ENCODE measurements around the gene COP1.
A peak's percentile ranks its signal among the peaks of the same experiment; 100 is the strongest.
"Not testable (repeated sequence)": the region's sequence is repeated elsewhere in the genome, so short reads cannot be mapped to it uniquely, and the experiment has no call there.

Gene COP1

DNA sequence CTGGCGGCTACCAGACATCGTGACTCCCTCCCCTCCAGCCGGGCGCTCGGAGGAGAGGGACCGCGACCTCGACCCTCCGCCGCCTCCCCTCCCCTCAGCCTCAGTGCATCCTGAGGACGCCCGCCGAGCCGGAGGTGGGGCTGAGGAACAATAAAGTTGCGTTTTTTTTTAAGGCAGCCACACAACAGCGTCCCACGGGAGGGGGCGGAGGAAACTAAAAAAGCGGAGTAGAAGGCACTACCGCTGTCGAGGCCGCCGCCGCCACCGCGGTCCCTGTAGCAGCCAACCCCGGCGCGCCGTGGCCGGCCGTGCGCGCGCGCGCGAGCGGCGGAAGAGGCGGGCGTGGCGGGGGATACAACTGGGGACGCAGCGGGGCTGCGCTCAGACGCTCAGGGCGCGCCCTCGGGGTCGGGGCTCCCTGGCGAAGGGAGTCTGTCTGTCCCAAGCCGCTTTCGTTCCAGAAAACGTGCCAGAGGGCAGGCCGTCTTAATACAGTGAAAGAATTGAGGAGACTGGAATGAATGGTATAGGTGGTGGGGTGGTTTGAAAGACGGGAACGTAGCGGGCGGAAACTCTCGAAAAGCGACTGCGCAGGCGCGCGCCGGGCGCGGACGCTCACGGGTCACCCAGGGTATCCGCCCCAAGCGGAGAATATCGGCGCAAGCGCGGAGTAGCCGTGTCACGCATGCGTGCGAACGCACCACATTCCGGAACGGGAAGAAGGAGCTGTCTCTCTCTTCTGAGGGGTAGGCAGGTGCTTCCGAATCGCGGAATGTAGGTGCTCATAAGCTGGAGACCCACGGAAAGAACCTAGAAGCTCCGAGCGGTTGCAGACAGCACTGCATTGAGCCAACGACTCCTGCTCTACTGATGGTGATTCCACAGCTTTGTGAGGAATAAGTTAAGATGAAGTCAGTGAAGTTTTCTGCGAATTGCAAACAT is at the start of gene COP1:
COP1 (minus strand) TSS at position 326 of the 942 bp plus-strand sequence; CDS start at position 18, 308 bp downstream.
- DNase-seq (ENCODE audit: low read depth, low spot score), result peak; percentile 95

DNA sequence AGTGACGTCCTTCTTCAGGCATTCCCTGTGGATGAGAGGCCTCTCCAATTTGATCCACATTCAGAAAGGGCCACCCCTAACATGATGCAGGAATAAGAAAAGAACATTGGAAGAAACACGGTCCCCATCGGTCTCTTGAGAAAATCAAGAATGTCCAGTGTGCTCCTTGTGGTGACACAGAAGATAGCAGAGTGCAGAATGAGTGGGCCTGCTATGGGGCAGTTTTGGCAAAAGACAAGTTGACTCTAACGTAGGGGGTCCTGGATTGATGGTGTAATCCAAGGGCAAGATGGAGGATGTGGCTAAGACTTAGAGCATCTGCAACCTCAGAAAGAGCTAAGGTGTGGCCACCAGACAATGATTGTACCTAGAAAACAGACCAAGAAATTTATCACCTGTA is 45.1 kb upstream of the COP1 start:
- no peak for DNase-seq (ENCODE audit: low read depth, low spot score)

DNA sequence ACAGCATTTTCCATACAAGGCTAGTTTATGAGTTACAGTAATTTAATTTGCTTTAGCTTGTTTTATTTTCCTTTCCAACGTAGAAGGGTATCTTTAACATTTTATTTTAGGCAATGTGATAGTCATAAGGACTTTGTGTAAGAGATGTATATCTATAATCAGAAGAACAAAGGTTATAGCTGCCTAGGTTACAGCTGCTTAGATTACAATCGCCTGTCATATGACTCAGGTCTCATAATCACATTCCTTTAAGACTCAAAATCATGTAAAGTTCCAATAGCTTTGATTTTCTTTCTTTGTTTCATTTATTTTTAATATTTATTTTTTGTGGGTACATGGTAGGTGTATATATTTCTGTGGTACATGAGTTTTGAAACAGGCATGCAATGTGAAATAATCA is 37.8 kb upstream of the COP1 start:
- no peak for DNase-seq (ENCODE audit: low read depth, low spot score)

DNA sequence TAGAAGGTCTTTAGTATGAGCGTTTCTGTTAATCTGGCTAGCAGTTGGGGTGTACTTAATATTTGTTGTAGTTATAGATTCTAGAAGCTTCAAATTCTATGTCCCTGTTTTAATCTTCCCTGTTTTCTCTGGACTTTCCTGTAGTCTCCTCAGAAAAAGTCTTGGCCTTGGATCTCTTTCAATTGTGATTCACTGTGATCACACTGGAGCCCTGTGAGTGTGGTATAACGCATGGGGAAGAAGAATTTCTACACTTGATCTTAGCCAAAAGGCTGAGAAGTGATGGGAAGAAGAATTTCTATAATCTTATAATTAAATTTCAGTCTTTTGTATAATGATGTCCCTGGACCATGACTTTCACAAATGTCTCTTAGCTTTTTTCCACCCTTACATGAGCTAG is 36.7 kb upstream of the COP1 start:
- DNase-seq (ENCODE audit: low read depth, low spot score), result no peak

DNA sequence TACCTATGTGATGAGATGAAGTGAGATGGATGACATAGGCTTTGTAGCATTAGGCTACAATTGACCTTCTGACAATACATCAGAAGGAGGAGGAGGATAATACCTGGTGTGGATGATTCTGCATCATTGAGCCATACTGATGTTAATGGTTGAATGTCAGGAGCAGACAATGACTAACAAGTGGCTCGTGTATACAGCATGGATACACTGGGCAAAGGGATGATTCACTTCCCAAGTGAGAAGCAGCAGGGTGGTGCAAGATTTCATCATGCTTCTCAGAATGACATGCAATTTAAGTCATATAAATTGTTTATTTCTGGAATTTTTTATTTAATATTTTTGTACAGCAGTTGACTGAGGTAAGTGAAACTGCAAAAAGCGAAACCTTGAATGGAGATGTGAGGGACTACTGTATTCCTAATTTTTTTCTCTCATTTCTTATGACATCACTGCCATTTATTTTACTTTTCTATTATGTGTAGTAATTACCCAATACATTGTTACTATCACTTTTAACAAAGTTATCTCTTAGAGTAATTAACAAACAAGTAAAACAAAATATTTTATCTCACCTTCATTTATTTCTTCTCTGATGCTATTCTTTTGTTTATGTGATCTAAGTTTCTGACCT is 34.4 kb upstream of the COP1 start:
- no peak for DNase-seq (ENCODE audit: low read depth, low spot score)

DNA sequence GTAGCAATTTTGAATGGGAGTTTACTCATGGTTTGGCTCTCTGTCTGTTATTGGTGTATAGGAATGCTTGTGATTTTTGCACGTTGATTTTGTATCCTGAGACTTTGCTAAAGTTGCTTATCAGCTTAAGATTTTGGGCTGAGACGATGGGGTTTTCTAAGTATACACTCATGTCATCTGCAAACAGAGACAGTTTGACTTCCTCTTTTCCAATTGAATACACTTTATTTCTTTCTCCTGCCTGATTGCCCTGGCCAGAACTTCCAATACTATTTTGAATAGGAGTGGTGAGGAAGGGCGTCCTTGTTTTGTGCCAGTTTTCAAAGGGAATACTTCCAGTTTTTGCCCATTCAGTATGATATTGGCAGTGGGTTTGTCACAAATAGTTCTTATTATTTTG is 26.6 kb upstream of the COP1 start:
- not testable (repeated sequence) for DNase-seq (ENCODE audit: low read depth, low spot score)

DNA sequence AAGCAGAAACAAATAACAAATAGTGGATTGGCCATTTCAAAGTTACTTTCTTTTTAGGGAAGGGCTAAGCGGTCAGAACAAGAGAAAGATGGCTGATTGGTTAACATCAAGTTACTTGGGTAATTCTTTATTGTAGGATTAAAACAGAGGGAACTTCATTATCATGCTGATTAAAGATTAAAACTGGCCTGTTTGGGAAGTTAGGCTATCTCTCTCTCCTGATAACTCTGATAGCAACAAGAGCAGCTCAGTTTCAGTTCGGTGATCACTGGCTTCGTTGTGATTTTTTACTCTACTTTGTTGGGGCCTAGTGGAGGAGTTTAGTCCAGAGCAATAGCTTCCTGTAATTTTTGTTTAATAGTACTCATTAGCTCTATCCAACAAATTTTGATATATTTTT is 20.5 kb upstream of the COP1 start:
- no peak for DNase-seq (ENCODE audit: low read depth, low spot score)

GRCh38 chr1:176225911-176226310 is 18.8 kb upstream of the COP1 start:
- no peak for DNase-seq (ENCODE audit: low read depth, low spot score)

- no peak for DNase-seq (ENCODE audit: low read depth, low spot score)
These were observed 18.4 kb upstream of the COP1 start for GRCh38 chr1:176225479-176225875.

GRCh38 chr1:176222196-176222595 is 15.1 kb upstream of the COP1 start:
- no peak for DNase-seq (ENCODE audit: low read depth, low spot score)

- no peak for DNase-seq (ENCODE audit: low read depth, low spot score)
These were observed 13.1 kb upstream of the COP1 start for GRCh38 chr1:176220100-176220689.

GRCh38 chr1:176217461-176218099 is 10.5 kb upstream of the COP1 start:
- no peak for DNase-seq (ENCODE audit: low read depth, low spot score)

DNA sequence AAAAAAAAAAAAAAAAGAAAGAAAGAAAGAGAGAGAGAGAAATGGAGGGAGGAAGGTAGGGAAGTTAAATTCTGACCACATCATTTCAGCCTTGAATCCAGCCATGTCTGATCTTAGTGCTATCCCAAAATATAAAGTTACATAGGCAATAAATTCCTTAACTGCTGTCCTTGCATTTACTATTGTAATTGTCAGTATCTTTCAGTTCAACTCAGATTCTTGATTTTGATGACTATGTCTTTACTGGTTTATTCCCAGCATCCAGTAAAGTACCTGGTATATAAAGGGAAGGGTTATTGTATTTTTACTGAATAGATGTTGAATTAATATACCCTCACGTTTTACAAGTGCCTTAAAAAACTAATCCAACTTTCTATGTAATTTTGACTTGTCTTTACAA is 8.9 kb upstream of the COP1 start:
- DNase-seq (ENCODE audit: low read depth, low spot score), result no peak

DNA sequence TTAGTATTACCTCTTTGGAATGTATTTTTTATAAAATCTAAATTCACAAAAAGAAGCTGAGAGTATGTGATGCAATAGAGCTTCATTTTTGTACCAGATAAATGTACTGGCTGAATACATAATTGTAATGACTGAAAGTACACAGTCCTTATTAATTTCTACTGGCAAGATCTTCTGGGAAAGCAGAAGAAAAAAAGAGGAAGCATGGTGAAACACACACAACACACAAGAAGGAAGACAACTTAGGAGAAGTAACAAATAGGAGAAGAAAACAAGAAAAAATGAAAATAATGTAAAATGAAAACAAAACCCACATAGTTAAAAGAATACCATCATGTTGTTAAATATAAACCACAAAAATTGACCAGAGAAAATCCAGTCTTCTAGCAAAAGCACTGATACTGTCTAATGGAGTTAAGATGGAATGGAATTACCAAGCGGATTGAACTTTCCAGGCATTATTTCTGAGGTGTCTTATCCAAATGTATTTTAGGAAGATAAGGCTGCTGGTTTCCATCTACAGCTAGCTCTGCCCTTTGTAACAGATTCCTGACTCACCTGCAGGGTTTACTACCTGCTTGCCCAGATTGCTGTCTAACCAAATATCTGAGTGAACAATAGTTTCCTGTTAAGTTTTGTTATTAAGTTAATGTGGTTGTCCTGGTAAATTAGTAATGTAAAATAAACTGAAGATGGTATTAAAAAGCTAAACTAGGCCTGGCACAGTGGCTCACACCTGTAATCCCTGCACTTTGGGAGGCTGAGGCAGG is 4.5 kb upstream of the COP1 start:
- DNase-seq (ENCODE audit: low read depth, low spot score), result no peak

- no peak for DNase-seq (ENCODE audit: low read depth, low spot score)
These were observed 948 bp upstream of the COP1 start for GRCh38 chr1:176208034-176208433.

DNA sequence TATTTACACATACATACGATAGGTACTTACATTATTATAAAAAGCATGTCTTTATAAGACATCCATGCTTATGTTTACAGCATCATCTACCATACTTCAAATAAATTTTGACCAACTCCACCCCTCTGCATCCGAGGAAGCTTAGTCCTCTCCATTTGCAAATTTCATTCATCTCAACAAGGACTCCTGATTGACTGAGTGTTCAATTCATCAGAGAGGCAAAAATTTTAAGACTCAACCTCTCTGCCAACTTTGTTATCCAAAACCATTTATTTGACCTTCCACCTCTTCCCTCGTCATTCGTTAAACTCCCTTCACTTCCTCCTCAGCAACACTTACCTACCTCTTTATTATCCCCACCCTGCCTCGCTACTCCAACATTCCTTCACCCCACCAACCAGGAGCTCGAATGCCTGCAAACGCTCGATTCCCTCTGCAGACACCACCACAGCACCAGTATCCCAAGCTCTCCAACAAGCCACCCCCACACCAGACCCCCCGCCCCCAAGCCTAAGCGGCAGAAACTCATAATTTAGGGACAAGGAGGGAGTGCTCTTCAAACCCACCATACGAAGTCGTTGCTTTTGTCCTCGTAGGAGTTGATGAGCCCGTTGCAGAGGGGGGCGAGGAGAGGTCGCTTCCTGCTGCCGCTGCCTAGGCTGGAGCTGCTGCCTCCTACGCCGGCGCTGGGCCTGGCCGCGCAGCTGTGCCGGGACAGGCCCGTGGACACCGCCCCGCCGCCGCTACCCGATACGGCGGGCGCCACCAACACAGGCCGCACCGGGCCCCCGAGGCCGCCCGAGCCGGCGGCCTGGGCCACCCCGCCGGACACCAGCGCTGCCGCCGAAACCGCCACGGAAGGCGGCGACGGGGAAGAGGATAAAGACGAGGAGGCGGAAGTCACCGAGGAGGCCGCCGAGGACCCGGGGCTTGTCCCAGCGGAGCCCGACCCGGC is 803 bp downstream of the COP1 start:
- no peak for DNase-seq (ENCODE audit: low read depth, low spot score)

DNA sequence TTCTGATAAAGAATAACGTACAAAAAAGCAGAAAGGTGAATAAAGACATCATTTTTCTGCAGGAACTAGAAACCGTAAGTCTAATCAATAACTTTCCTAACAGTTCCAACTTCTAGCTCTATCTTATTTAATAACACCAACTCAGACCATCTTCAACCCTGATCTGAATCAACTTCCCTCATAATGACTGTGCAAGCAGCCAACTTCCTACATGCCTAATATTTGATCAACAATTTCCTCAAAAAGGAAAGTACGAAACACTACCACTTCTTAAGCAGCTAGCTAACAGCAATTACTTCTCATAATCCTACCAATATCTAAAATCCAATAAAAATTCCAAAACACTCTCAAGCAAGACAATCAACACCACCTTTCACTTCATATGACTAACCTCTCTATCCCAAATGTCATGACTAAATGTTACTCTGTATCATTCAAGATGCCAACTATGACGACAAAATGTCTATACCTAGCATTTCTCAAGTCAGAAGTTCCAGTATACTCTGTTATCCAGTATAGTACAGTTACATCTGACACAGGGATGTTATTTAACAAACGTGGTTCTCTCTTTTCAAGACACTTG is 1.7 kb downstream of the COP1 start:
- DNase-seq (ENCODE audit: low read depth, low spot score), result no peak

- not testable (repeated sequence) for DNase-seq (ENCODE audit: low read depth, low spot score)
These were observed 2.4 kb downstream of the COP1 start for GRCh38 chr1:176204655-176205054.

GRCh38 chr1:176203735-176204134 is 3.4 kb downstream of the COP1 start:
- DNase-seq (ENCODE audit: low read depth, low spot score), result no peak

- DNase-seq (ENCODE audit: low read depth, low spot score), result no peak
These were observed 5.5 kb downstream of the COP1 start for GRCh38 chr1:176201568-176201967.
